Measurements from ENCODE around the gene BARHL2.

Gene BARHL2

GRCh38 chr1:90708826-90709225 is 8.3 kb downstream of the BARHL2 start:
- H4K20me1 ChIP-seq (ENCODE audit: control insufficient read depth, insufficient read depth, low read depth, low read length): no peaks in the 10 kb centered on the region
- H3K27me3 ChIP-seq (ENCODE audit: control insufficient read depth, low read length): peaks cover 22% of the 10 kb centered on the region

GRCh38 chr1:90708236-90708786 is 8.8 kb downstream of the BARHL2 start:
- no peaks in the 10 kb centered on the region for H3K9me2 ChIP-seq (replicated peaks; ENCODE audit: control insufficient read depth, low read length)

More at GRCh38 chr1:90708826-90709225, 8.3 kb downstream of the BARHL2 start:
- Histone ChIP-seq H3K4me3 (ENCODE audit: low read length) (no peak overlapping the region), H3K9me2 (replicated peaks; ENCODE audit: control insufficient read depth, low read length) (no peaks in the 10 kb centered on the region), H3F3A (ENCODE audit: control insufficient read depth, insufficient read depth) (no peaks in the 10 kb centered on the region), H3K27ac (ENCODE audit: low read depth, low read length) (no peak overlapping the region), H3K4me1 (ENCODE audit: control insufficient read depth, low read length) (no peaks in the 10 kb centered on the region), H3K79me2 (ENCODE audit: control insufficient read depth, low read length) (no peaks in the 10 kb centered on the region), H3K4me2 (ENCODE audit: low read length) (no peak overlapping the region), H3K9me3 (ENCODE audit: control insufficient read depth, insufficient read depth, low read length) (no peaks in the 10 kb centered on the region), H3K36me3 (ENCODE audit: control insufficient read depth, low read length) (no peaks in the 10 kb centered on the region)
- TF ChIP-seq EZH2phosphoT487 (IDR thresholded peaks at IDR 0.05; ENCODE audit: borderline replicate concordance, low read length): no peak
- no peak for TF ChIP-seq CTCF (IDR thresholded peaks at IDR 0.05; ENCODE audit: low read depth, low read length, poor library complexity, severe bottlenecking)

GRCh38 chr1:90707363-90707710 is 9.8 kb downstream of the BARHL2 start:
- H3K27me3 ChIP-seq (ENCODE audit: control insufficient read depth, low read length): peaks cover 11% of the 10 kb centered on the region; the same call in 1 of the 2 replicates
- H4K20me1 ChIP-seq (ENCODE audit: control insufficient read depth, insufficient read depth, low read depth, low read length): no peaks in the 10 kb centered on the region
- no peaks in the 10 kb centered on the region for H3K36me3 ChIP-seq (ENCODE audit: control insufficient read depth, low read length)
- no peak overlapping the region for H3K4me2 ChIP-seq (ENCODE audit: low read length)
- no peaks in the 10 kb centered on the region for H3K9me3 ChIP-seq (ENCODE audit: control insufficient read depth, insufficient read depth, low read length)
- TF ChIP-seq CTCF (IDR thresholded peaks at IDR 0.05; ENCODE audit: low read depth, low read length, poor library complexity, severe bottlenecking) (no peak), EZH2phosphoT487 (IDR thresholded peaks at IDR 0.05; ENCODE audit: borderline replicate concordance, low read length) (no peak)
- H3K4me1 ChIP-seq (ENCODE audit: control insufficient read depth, low read length): no peaks in the 10 kb centered on the region
- H3K4me3 ChIP-seq (ENCODE audit: low read length): no peak overlapping the region
- H3K79me2 ChIP-seq (ENCODE audit: control insufficient read depth, low read length): no peaks in the 10 kb centered on the region
- no peaks in the 10 kb centered on the region for H3K9me2 ChIP-seq (replicated peaks; ENCODE audit: control insufficient read depth, low read length)
- H3K27ac ChIP-seq (ENCODE audit: low read depth, low read length): no peak overlapping the region
- H3F3A ChIP-seq (ENCODE audit: control insufficient read depth, insufficient read depth): no peaks in the 10 kb centered on the region

More at GRCh38 chr1:90708236-90708786, 8.8 kb downstream of the BARHL2 start:
- H4K20me1 ChIP-seq (ENCODE audit: control insufficient read depth, insufficient read depth, low read depth, low read length): no peaks in the 10 kb centered on the region
- H3K4me2 ChIP-seq (ENCODE audit: low read length): no peak overlapping the region
- peaks cover 17% of the 10 kb centered on the region for H3K27me3 ChIP-seq (ENCODE audit: control insufficient read depth, low read length)
- H3K9me3 ChIP-seq (ENCODE audit: control insufficient read depth, insufficient read depth, low read length): no peaks in the 10 kb centered on the region
- no peaks in the 10 kb centered on the region for H3K4me1 ChIP-seq (ENCODE audit: control insufficient read depth, low read length)
- H3K27ac ChIP-seq (ENCODE audit: low read depth, low read length): no peak overlapping the region
- no peaks in the 10 kb centered on the region for H3K36me3 ChIP-seq (ENCODE audit: control insufficient read depth, low read length)
- TF ChIP-seq CTCF (IDR thresholded peaks at IDR 0.05; ENCODE audit: low read depth, low read length, poor library complexity, severe bottlenecking) (no peak), EZH2phosphoT487 (IDR thresholded peaks at IDR 0.05; ENCODE audit: borderline replicate concordance, low read length) (no peak)
- H3F3A ChIP-seq (ENCODE audit: control insufficient read depth, insufficient read depth): no peaks in the 10 kb centered on the region
- no peak overlapping the region for H3K4me3 ChIP-seq (ENCODE audit: low read length)
- H3K79me2 ChIP-seq (ENCODE audit: control insufficient read depth, low read length): no peaks in the 10 kb centered on the region
